Osteocyte (in vitro differentiated cells): ENCODE results near the gene TMEM201. TPM values are rescaled to one million over a fixed set of nuclear protein-coding genes. Genes with fewer than 3 reads are reported as not detected.

ENCODE experiments used
- DNase-seq: peaks from one replicate; pipeline ENCODE4 v3.0.0; 2021; ENCODE audit warnings: mixed read lengths; ENCODE audit not compliant: unreplicated experiment; ENCODE audit errors: extremely low spot score
- H3K27ac Mint-ChIP-seq: one replicate; pipeline ENCODE4 v1.8.0; 2021; ENCODE audit warnings: mild to moderate bottlenecking, mixed read lengths; ENCODE audit not compliant: unreplicated experiment
- H3K27me3 Mint-ChIP-seq: one replicate; pipeline ENCODE4 v1.8.0; 2021; ENCODE audit warnings: mixed read lengths; ENCODE audit not compliant: unreplicated experiment
- H3K36me3 Mint-ChIP-seq: one replicate; pipeline ENCODE4 v1.8.0; 2021; ENCODE audit warnings: mixed read lengths; ENCODE audit not compliant: unreplicated experiment
- H3K4me1 Mint-ChIP-seq: one replicate; pipeline ENCODE4 v1.8.0; 2021; ENCODE audit warnings: mixed read lengths; ENCODE audit not compliant: unreplicated experiment
- H3K4me3 Mint-ChIP-seq: one replicate; pipeline ENCODE4 v1.8.0; 2021; ENCODE audit warnings: mild to moderate bottlenecking, moderate library complexity, mixed read lengths; ENCODE audit not compliant: unreplicated experiment
- H3K9me3 Mint-ChIP-seq: one replicate; pipeline ENCODE4 v1.8.0; 2021; ENCODE audit warnings: mixed read lengths; ENCODE audit not compliant: unreplicated experiment
- total RNA-seq: library from RNA; stranded (reverse); gene quantifications from 2 replicates; pipeline ENCODE4 v1.2.1, GENCODE V29; 2021
- TF ChIP-seq, protein P1 (sequence below): fragments of 200-600 bp; sonication (generic); IDR thresholded peaks from 2 replicates; pipeline ENCODE4 v1.5.0; 2021; ENCODE audit warnings: antibody characterized with exemption, mild to moderate bottlenecking, moderate library complexity

Gene TMEM201
- total RNA-seq, 1 donor from 2014 or later, result 17.9 TPM

DNA sequence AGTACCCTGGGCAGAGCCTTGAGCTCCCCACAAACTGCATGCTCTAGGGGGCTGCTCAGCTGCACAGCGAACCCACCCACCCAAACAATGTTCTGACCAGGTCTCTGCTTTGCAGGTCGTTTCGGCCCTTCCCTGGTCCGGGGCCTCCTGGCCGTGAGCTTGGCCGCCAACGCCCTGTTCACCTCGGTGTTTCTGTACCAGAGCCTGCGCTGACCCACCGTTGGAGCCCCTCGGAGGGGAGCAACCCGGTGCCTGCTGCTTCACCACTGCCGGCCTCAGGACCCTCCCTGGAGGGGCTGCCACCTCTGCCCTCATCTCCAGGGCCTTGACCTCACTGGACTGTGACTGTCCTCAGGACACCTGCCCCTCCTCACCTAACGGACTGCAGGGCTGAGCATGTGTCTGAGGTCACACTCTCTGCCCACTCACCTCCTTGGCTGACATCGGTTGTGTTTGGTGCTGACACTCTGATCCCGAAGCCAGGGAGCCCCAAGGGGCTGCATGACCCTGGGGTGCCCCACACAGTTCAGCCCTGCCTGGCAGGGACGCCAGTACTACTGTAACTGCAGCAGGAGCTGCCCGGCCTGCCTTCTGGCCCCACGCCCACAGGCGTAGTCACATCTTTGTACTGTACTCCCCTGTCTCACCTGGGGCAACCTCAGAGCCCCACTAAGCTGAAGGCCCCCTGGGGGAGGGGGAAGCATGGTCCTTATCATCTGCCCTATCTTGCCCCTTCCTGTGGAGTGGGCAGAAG lies 24.3 kb downstream of the TMEM201 start:
- DNase-seq, result no peak
- Mint-ChIP-seq H3K27me3 (no peaks in the 10 kb centered on the region), H3K27ac (no peak overlapping the region), H3K9me3 (no peaks in the 10 kb centered on the region), H3K4me3 (no peak overlapping the region), H3K4me1 (no peaks in the 10 kb centered on the region), H3K36me3 (peaks cover 3% of the 10 kb centered on the region)
- TF ChIP-seq, protein P1, sequence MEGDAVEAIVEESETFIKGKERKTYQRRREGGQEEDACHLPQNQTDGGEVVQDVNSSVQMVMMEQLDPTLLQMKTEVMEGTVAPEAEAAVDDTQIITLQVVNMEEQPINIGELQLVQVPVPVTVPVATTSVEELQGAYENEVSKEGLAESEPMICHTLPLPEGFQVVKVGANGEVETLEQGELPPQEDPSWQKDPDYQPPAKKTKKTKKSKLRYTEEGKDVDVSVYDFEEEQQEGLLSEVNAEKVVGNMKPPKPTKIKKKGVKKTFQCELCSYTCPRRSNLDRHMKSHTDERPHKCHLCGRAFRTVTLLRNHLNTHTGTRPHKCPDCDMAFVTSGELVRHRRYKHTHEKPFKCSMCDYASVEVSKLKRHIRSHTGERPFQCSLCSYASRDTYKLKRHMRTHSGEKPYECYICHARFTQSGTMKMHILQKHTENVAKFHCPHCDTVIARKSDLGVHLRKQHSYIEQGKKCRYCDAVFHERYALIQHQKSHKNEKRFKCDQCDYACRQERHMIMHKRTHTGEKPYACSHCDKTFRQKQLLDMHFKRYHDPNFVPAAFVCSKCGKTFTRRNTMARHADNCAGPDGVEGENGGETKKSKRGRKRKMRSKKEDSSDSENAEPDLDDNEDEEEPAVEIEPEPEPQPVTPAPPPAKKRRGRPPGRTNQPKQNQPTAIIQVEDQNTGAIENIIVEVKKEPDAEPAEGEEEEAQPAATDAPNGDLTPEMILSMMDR, result no peak

DNA sequence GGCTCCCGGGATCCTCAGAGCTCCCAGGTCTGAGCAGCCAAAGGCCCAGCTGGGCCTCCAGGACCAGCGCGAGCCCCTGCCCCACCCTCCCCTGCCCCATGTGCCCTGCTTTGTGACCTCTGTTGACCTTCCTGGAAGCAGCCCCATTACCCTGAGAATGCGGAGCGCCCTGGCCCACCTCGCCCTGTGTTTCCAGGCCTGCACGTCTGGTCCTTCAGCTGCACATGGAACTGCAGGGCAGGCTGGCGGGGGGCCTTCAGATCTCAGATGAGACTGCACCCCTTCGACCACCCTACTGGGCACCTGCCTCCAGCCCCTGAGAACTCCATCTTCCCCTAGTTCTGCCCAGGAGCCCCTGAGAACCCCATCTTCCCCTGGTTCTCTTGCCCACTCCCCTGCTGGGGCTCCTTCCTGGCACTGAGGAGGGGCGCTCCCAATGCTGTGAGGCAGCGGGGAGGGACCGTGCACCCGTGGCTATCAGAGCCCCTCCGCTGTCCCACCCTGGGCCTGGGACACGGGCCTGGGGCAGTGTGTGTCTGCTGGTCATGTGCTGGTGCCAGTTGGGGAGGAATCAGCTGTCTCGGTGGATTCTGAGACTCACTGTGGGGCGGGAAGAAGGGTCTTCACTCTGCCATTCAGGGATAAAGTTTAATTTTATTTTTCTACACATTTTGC lies 25.1 kb downstream of the TMEM201 start:
- peaks cover under 1% of the 10 kb centered on the region for H3K27me3 Mint-ChIP-seq
- H3K4me1 Mint-ChIP-seq, result no peaks in the 10 kb centered on the region
- H3K27ac Mint-ChIP-seq, result no peak overlapping the region
- TF ChIP-seq, protein P1, result no peak
- peaks cover 3% of the 10 kb centered on the region for H3K36me3 Mint-ChIP-seq
- no peak for DNase-seq
- no peaks in the 10 kb centered on the region for H3K9me3 Mint-ChIP-seq
- H3K4me3 Mint-ChIP-seq, result no peak overlapping the region

DNA sequence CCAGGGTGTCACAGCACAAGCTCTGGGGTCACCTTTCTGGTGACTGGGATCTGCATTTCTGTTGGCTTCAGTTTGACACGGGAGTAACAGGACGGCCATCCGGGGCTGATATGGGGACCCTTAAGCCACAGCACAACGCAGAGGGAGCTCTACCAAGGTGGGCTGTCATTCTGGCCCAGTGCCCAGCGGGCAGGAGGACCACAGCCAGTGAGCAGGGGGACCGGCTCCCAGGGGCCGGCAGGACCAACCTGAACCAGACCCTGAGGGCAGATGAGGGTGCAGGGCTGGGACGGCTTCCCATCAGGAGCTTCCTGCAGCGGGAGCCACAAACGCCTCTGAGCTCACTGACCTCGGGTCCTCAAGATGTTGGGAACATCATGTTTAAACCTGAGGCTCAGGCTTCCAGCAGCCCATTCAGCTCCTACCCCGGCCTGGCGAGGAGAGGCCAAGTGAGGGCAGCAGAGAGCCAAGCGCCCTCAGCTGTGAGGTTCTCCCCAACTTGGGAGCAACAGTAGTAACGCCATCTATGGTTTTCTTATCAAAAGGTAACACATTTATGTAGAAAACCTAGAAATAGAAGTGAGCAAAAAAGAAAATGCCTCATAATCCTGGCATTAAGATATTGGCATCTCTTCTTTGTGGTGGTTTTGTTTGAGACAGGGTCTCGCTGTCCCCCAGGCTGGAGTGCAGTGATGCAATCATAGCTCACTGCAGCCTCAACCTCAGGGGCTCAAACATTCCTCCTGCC lies 26.8 kb downstream of the TMEM201 start:
- no peaks in the 10 kb centered on the region for H3K4me1 Mint-ChIP-seq
- TF ChIP-seq, protein P1, result peak; percentile 56
- no peak overlapping the region for H3K4me3 Mint-ChIP-seq
- DNase-seq, result no peak
- peaks cover 2% of the 10 kb centered on the region for H3K27me3 Mint-ChIP-seq
- no peak overlapping the region for H3K27ac Mint-ChIP-seq
- H3K9me3 Mint-ChIP-seq, result no peaks in the 10 kb centered on the region
- peaks cover 3% of the 10 kb centered on the region for H3K36me3 Mint-ChIP-seq

DNA sequence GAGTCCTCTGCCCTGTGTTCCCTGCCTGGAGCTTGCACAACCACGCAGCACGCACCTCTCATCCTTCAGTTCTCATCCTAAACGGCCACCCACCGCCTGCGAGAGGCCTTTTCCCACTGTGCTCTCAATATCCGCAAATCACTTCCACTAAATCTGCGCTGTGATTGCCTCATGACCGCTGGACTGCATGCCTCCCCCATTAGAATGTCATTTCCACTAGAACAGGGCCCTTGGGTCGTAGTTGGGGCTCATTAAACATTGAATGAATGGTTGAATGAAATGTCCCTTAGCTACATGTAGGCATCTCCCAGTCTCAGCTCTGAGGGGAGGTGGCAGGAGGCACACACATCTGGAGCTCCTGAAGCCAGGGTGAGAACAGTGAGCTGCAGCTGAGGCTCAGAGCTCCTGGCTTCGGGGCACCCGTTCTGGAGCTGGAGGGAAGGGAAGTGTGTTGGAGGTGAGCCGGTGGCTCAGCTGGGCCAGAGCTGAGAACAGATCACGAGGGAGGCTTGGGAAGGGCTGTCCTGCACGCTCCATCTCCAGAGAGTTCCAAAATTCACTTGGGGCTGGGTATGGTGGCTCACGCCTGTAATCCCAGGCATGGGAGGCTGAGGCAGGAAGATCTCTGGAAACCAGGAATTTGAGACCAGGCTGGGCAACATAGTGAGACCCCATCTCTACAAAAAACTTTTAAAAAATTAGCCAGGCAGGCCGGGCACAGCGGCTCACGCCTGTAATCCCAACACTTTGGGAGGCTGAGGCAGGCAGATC lies 30.4 kb downstream of the TMEM201 start:
- Mint-ChIP-seq H3K27ac (no peak overlapping the region), H3K27me3 (peaks cover 2% of the 10 kb centered on the region), H3K4me1 (no peaks in the 10 kb centered on the region), H3K9me3 (no peaks in the 10 kb centered on the region), H3K4me3 (no peak overlapping the region), H3K36me3 (no peaks in the 10 kb centered on the region)
- TF ChIP-seq, protein P1, result no peak
- DNase-seq, result no peak
